CD14-positive monocyte (primary cell): ENCODE measurements around the gene WDR76. TPM values are rescaled to one million over a fixed set of nuclear protein-coding genes. Genes with fewer than 3 reads are reported as not detected.
A peak's percentile ranks its signal among the peaks of the same experiment; 100 is the strongest.

ENCODE experiments used
- DNase-seq, 3 donors: peaks; one replicate each; pipeline ENCODE4 v3.0.0-alpha.2; 2011 to 2022
- H2AFZ ChIP-seq: 2 replicates; pipeline ENCODE4 v1.6.0; 2012; ENCODE audit warnings: mild to moderate bottlenecking, low read depth, low read length, inconsistent platforms; ENCODE audit not compliant: insufficient read depth, poor library complexity, severe bottlenecking
- H3K27ac ChIP-seq, 2 donors: 1 replicate in 1 of 2; 2 replicates in 1 of 2; pipeline ENCODE4 v1.5.1; 2012 to 2013; ENCODE audit warnings: low read length in 2 of 2, control low read depth in 1 of 2, inconsistent platforms in 1 of 2, low read depth in 1 of 2, mild to moderate bottlenecking in 1 of 2
- H3K27me3 ChIP-seq, 2 donors: one replicate each; pipeline versions ENCODE4 v1.6.0 to v1.6.1; 2011 to 2013; ENCODE audit warnings: low read length in 2 of 2; ENCODE audit not compliant: control insufficient read depth in 2 of 2, insufficient read depth in 2 of 2
- H3K36me3 ChIP-seq, 2 donors: replicated peaks in 1 of 2; 1 replicate in 1 of 2; 2 replicates in 1 of 2; pipeline versions ENCODE4 v1.5.1 to v1.6.1; 2012 to 2013; ENCODE audit warnings: low read length in 2 of 2, control low read depth in 1 of 2, inconsistent platforms in 1 of 2, mild to moderate bottlenecking in 1 of 2; ENCODE audit not compliant: insufficient read depth in 2 of 2, control insufficient read depth in 1 of 2
- H3K4me1 ChIP-seq, 2 donors: 1 replicate in 1 of 2; 2 replicates in 1 of 2; pipeline versions ENCODE4 v1.5.1 to v1.6.1; 2012 to 2013; ENCODE audit warnings: low read length in 2 of 2, control low read depth in 1 of 2, inconsistent platforms in 1 of 2, mild to moderate bottlenecking in 1 of 2, moderate library complexity in 1 of 2; ENCODE audit not compliant: insufficient read depth in 2 of 2, control insufficient read depth in 1 of 2
- H3K4me2 ChIP-seq: replicated peaks from 2 replicates; pipeline ENCODE3; 2012; ENCODE audit warnings: low read length, moderate library complexity, mild to moderate bottlenecking; ENCODE audit not compliant: poor library complexity, severe bottlenecking; ENCODE audit errors: extremely low read depth
- H3K4me3 ChIP-seq, 3 experiments: fragments of 200-600 bp in 1 of 3; sonication (generic) in 1 of 3; replicated peaks in 1 of 3; 1 replicate in 2 of 3; 2 replicates in 1 of 3; pipeline ENCODE4 v1.5.1; 2011 to 2013; ENCODE audit warnings: low read length in 3 of 3, mild to moderate bottlenecking in 3 of 3, control low read depth in 2 of 3, low read depth in 2 of 3, inconsistent platforms in 1 of 3, moderate library complexity in 1 of 3
- H3K79me2 ChIP-seq: 2 replicates; pipeline ENCODE4 v1.6.0; 2012; ENCODE audit warnings: mild to moderate bottlenecking, control low read depth, inconsistent platforms, low read length, moderate library complexity; ENCODE audit not compliant: insufficient read depth
- H3K9ac ChIP-seq: 2 replicates; pipeline ENCODE4 v1.6.0; 2017; ENCODE audit warnings: low read length, mild to moderate bottlenecking; ENCODE audit not compliant: insufficient read depth, poor library complexity, severe bottlenecking
- H3K9me3 ChIP-seq, 2 donors: replicated peaks in 1 of 2; 1 replicate in 1 of 2; 2 replicates in 1 of 2; pipeline versions ENCODE4 v1.5.1 to v1.6.1; 2012 to 2013; ENCODE audit warnings: low read length in 2 of 2, control low read depth in 1 of 2; ENCODE audit not compliant: control insufficient read depth in 1 of 2, insufficient read depth in 1 of 2
- H4K20me1 ChIP-seq: 2 replicates; pipeline ENCODE4 v1.6.0; 2012; ENCODE audit warnings: mild to moderate bottlenecking, low read length, control low read depth, moderate library complexity; ENCODE audit not compliant: insufficient read depth
- H3K27ac Mint-ChIP-seq, 7 donors: one replicate each; pipeline ENCODE4 v1.8.0; 2020; ENCODE audit warnings: mild to moderate bottlenecking in 7 of 7, mixed read lengths in 7 of 7, moderate library complexity in 6 of 7, inconsistent platforms in 2 of 7
- H3K27me3 Mint-ChIP-seq, 3 donors: one replicate each; pipeline ENCODE4 v1.8.0; 2021 to 2022; ENCODE audit warnings: low read depth in 3 of 3, mild to moderate bottlenecking in 3 of 3, mixed read lengths in 3 of 3, moderate library complexity in 3 of 3, inconsistent platforms in 1 of 3
- H3K36me3 Mint-ChIP-seq, 2 donors: one replicate each; pipeline ENCODE4 v1.8.0; 2020; ENCODE audit warnings: mixed read lengths in 2 of 2, inconsistent platforms in 1 of 2, mild to moderate bottlenecking in 1 of 2
- H3K4me1 Mint-ChIP-seq: one replicate; pipeline ENCODE4 v1.8.0; 2020; ENCODE audit warnings: mild to moderate bottlenecking, mixed read lengths
- H3K4me3 Mint-ChIP-seq, 2 donors: one replicate each; pipeline ENCODE4 v1.8.0; 2020; ENCODE audit warnings: mild to moderate bottlenecking in 2 of 2, mixed read lengths in 2 of 2, moderate library complexity in 1 of 2
- H3K9me3 Mint-ChIP-seq, 7 donors: one replicate each; pipeline ENCODE4 v1.8.0; 2020 to 2022; ENCODE audit warnings: mixed read lengths in 7 of 7, mild to moderate bottlenecking in 6 of 7, moderate library complexity in 6 of 7, inconsistent platforms in 2 of 7
- CTCF ChIP-seq: fragments of 200-600 bp; IDR thresholded peaks from one replicate; pipeline ENCODE4 v1.8.0; 2022; ENCODE audit warnings: antibody characterized with exemption, mild to moderate bottlenecking
- WGBS: methylation state at CpG from one replicate; pipeline ENCODE4 v1.1.5; 2013; ENCODE audit warnings: missing lambda C conversion rate; ENCODE audit not compliant: insufficient coverage; 5-methylcytosine and 5-hydroxymethylcytosine counted together
- intact Hi-C, 2 donors: fragments of 100-400 bp; cut with micrococcal nuclease; formaldehyde crosslinking; loops; one replicate each; pipeline versions ENCODE4 v1.15.0 to v1.15.1; 2023
- polyA plus RNA-seq, 3 donors: library from polyadenylated mRNA; depleted of rRNA in 1 of 3; unstranded in 2 of 3; stranded (reverse) in 1 of 3; fragments of 300-500 nt in 2 of 3; fragments of >200 nt in 1 of 3; fragmentation: Illumina TruSeq in 2 of 3; gene quantifications; 1 replicate in 2 of 3; 2 replicates in 1 of 3; pipeline ENCODE4 v1.2.3, GENCODE V29; 2012 to 2021

WDR76 gene
- polyA plus RNA-seq, 3 donors = 0.32 to 0.91 (median 0.40) TPM

GRCh38 chr15:43795197-43795596, 31.6 kb upstream of the WDR76 start:
- H3K4me3 Mint-ChIP-seq = no peak overlapping the region
- peaks cover 27 to 48% of the 10 kb centered on the region in 2 donors for H3K4me1 ChIP-seq
- no CpG with 5 or more reads among the region's 2 CpGs for WGBS
- H3K4me2 ChIP-seq = no peak overlapping the region
- intact Hi-C loops = no loop called here
- peaks cover 38 to 56% of the 10 kb centered on the region in 2 donors for H3K36me3 ChIP-seq
- DNase-seq = no peak
- H3K4me1 Mint-ChIP-seq = peaks cover 59% of the 10 kb centered on the region
- H3K27ac Mint-ChIP-seq = peak overlapping the region in 4 of 7 donors; percentile 15 to 76 (median 26)
- no peak for TF ChIP-seq CTCF
- H3K9me3 ChIP-seq = no peaks in the 10 kb centered on the region
- peaks cover 40% of the 10 kb centered on the region for H3K79me2 ChIP-seq
- no peaks in the 10 kb centered on the region for H3K9me3 Mint-ChIP-seq
- H3K4me3 ChIP-seq = no peak overlapping the region
- peaks cover 0 to 1% (median 0%) of the 10 kb centered on the region in 3 donors for H3K27me3 Mint-ChIP-seq
- no peaks in the 10 kb centered on the region for H3K27me3 ChIP-seq
- peaks cover 54 to 55% of the 10 kb centered on the region in 2 donors for H3K36me3 Mint-ChIP-seq
- H2AFZ ChIP-seq = no peak overlapping the region
- H3K27ac ChIP-seq = peak overlapping the region in 1 of 2 donors; percentile 100
- H4K20me1 ChIP-seq = peaks cover 39% of the 10 kb centered on the region
- no peak overlapping the region for H3K9ac ChIP-seq

- H3K27me3 Mint-ChIP-seq = peaks cover 0 to under 1% (median 0%) of the 10 kb centered on the region in 3 donors
- Histone ChIP-seq H3K4me3 (no peak overlapping the region), H3K36me3 (peaks cover 38 to 56% of the 10 kb centered on the region in 2 donors), H3K4me2 (no peak overlapping the region), H2AFZ (no peak overlapping the region), H3K79me2 (peaks cover 46% of the 10 kb centered on the region), H3K27ac (no peak overlapping the region), H3K9me3 (no peaks in the 10 kb centered on the region), H3K4me1 (peaks cover 32 to 54% of the 10 kb centered on the region in 2 donors), H3K27me3 (no peaks in the 10 kb centered on the region), H4K20me1 (peaks cover 39% of the 10 kb centered on the region), H3K9ac (no peak overlapping the region)
- H3K9me3 Mint-ChIP-seq = no peaks in the 10 kb centered on the region
- no peak for TF ChIP-seq CTCF
- H3K36me3 Mint-ChIP-seq = peaks cover 54 to 55% of the 10 kb centered on the region in 2 donors
- peak overlapping the region in 1 of 7 donors; percentile 74 for H3K27ac Mint-ChIP-seq
- no peak for DNase-seq
- no peak overlapping the region for H3K4me3 Mint-ChIP-seq
- H3K4me1 Mint-ChIP-seq = peaks cover 63% of the 10 kb centered on the region
- intact Hi-C loops = no loop called here
Measured at GRCh38 chr15:43795997-43796396, 30.8 kb upstream of the WDR76 start.
